Testis (tissue), 2 donors: ENCODE measurements around the gene ZBTB22.

ENCODE experiments used
- CTCF ChIP-seq, 3 experiments: fragments of 450-650 bp in 2 of 3; fragments of 200-600 bp in 1 of 3; sonication (generic) in 1 of 3; IDR thresholded peaks; one replicate each; pipeline ENCODE4 v1.5.1; 2016 to 2019; ENCODE audit warnings: antibody characterized with exemption in 3 of 3, mild to moderate bottlenecking in 2 of 3, moderate library complexity in 1 of 3
- POLR2A ChIP-seq: fragments of 450-650 bp; IDR thresholded peaks from one replicate; pipeline ENCODE4 v1.6.1; 2017; ENCODE audit warnings: antibody characterized with exemption, mild to moderate bottlenecking, moderate library complexity

GRCh38 chr6:33271117-33271467, 46.5 kb downstream of the ZBTB22 start:
- TF ChIP-seq POLR2A, result no peak
- no peak for TF ChIP-seq CTCF (IDR thresholded peaks at IDR 0.05)
